HG03175 (cell line): ENCODE results near the gene MYO9A.

Source experiments
- ATAC-seq: cut with Tn5 transposase; IDR thresholded peaks from one replicate; pipeline ENCODE4 v1.9.1; 2021; ENCODE audit warnings: mild to moderate bottlenecking, moderate library complexity; ENCODE audit not compliant: unreplicated experiment

Gene MYO9A, protein sequence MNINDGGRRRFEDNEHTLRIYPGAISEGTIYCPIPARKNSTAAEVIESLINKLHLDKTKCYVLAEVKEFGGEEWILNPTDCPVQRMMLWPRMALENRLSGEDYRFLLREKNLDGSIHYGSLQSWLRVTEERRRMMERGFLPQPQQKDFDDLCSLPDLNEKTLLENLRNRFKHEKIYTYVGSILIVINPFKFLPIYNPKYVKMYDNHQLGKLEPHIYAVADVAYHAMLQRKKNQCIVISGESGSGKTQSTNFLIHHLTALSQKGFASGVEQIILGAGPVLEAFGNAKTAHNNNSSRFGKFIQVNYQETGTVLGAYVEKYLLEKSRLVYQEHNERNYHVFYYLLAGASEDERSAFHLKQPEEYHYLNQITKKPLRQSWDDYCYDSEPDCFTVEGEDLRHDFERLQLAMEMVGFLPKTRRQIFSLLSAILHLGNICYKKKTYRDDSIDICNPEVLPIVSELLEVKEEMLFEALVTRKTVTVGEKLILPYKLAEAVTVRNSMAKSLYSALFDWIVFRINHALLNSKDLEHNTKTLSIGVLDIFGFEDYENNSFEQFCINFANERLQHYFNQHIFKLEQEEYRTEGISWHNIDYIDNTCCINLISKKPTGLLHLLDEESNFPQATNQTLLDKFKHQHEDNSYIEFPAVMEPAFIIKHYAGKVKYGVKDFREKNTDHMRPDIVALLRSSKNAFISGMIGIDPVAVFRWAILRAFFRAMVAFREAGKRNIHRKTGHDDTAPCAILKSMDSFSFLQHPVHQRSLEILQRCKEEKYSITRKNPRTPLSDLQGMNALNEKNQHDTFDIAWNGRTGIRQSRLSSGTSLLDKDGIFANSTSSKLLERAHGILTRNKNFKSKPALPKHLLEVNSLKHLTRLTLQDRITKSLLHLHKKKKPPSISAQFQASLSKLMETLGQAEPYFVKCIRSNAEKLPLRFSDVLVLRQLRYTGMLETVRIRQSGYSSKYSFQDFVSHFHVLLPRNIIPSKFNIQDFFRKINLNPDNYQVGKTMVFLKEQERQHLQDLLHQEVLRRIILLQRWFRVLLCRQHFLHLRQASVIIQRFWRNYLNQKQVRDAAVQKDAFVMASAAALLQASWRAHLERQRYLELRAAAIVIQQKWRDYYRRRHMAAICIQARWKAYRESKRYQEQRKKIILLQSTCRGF (N-terminal part only)

DNA sequence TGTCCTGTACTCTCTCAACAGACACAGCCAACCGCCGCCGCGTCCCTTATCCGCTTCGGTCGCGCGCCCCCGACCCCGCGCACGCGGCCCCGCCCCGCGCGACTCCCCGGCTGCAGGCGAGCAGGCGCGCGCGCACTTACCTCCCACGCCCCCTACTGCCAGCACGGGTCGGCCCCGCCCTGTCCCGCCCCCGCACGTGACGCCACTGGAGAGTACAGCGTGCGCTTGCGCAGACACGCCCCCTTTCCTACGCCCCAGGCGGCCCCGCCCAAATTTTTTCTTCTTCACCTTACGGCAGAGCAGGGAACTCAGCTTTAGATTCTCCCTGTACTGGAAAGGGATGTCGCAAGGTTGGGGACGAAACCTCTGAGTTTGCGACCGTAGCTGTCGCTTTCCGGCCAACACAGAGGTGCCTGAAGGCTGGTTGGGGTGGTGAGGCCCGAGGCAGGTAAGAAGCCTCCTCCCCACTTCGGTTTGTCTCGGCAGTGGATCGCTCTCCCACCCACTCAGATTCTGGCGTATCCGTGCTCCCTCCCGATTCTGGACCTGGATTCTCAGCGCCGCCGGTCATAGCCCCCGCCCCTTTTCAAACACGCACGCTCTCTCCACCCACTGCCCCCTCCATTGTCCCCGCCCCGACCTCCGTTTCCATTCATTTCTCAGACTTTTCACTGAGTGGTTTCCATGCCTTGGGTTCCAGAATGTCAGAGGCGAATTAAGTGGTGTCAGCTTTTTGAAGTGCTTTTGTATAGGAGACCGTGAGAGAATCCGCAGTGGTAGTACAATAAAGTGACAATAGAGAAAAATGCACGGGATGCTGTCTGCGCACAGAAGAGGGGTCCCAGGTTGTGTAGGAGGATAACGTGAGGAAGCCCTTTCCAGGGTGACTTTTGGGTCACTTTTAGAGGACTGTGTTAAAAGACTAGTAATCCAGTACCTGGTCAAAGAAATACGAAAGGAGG, at the start of gene MYO9A, which contains the start of gene SENP8:
Gene MYO9A, minus strand, starts transcription at position 134 of the 962 bp plus-strand sequence. CDS start 71,587 bp downstream, outside the sequence.
Gene SENP8, plus strand, starts transcription at position 387 of the 962 bp plus-strand sequence. CDS start 21,221 bp downstream, outside the sequence.
- ATAC-seq, result peak; percentile 59

DNA sequence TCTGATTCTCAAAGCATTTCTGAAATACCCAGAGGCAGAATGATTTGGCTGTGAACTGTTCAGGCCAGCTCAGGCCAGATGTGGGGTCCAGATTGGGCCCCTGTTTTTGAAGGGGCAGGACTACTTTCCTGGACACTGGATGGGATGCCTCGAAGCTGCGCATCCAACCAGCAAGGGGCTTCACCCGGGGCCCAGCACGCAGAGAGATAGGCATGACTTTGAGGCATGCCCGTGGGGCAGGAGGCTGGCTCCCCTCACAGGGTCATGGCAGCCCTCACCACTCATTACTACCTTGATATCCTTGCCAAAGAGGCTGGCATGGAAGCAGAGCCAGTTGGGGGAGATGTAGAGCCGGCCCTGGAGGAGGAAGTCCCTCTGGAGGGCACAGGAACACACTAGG, 49.5 kb upstream of the MYO9A start:
- ATAC-seq, result no peak

DNA sequence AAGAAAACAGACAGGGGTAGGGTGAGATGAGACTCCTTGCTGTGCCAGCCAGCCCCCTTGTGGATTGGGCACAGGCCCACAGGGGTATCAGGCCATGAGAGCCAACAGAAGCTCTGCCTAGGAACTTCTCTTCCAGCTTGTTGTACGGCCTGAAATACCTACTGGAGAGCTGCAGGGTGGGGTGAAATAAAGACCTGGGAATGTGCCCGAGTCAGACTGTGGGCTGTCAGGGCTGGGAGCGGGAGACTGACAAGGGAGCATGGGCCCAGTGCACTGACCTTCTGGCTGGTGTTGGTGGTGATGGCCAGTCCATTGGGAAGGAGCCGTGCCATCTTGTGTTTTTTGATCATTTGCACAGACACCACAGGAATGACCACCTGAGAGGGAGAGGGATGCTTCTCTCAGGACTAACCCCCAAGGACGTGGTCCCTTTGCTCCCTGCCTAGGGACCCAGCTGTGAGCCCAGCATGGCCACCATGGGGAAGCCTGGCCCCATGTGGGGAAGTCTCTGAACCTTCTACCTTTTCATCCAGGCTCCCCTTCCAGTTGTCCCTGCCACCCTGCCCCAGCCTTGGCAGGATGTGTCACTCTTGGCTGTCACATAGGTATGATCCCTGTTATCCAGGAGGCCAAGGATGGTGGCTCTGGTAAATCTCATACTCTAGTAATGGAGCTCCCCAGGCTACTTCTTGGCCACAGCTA, 48.9 kb upstream of the MYO9A start:
- ATAC-seq, result no peak

DNA sequence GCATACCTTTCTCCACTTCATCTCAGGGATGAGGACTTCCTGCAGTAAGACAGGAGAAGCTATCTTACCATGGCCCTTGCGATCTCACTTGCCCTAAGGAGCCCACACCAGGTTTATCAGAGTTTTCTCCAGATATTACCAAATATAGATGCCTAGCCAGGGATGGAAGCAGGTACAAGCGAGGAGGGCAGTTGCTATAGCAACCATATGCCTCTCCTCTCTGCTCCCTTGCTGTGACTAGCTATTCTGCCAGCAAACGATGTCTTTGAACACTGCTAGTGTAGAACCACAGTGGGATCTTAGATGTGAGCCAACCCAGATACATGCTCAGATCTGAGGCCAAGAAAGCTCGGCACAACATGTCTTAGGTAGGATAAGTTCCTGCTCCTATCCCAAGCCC, 45.8 kb upstream of the MYO9A start:
- no peak for ATAC-seq

DNA sequence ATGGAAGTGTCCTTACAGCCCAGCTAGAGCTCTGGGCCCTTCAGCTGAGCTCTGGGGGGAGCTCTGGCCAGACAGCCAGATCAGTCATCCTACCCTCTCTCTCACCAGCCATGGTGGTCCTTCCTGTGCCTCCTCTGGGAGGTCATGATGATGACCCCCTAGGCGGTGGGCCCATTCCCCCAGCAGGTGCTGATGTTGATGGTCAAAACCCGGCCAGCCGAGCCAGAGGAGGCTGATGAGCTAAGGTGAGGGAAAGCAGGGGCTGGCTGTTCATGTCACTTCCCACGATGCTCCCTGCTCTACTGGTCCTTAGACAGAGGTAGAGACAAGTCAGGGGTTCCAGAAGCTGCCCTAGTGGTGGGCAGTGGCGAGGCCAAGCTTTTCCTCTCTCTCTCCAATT, 44.6 kb upstream of the MYO9A start:
- ATAC-seq, result no peak

DNA sequence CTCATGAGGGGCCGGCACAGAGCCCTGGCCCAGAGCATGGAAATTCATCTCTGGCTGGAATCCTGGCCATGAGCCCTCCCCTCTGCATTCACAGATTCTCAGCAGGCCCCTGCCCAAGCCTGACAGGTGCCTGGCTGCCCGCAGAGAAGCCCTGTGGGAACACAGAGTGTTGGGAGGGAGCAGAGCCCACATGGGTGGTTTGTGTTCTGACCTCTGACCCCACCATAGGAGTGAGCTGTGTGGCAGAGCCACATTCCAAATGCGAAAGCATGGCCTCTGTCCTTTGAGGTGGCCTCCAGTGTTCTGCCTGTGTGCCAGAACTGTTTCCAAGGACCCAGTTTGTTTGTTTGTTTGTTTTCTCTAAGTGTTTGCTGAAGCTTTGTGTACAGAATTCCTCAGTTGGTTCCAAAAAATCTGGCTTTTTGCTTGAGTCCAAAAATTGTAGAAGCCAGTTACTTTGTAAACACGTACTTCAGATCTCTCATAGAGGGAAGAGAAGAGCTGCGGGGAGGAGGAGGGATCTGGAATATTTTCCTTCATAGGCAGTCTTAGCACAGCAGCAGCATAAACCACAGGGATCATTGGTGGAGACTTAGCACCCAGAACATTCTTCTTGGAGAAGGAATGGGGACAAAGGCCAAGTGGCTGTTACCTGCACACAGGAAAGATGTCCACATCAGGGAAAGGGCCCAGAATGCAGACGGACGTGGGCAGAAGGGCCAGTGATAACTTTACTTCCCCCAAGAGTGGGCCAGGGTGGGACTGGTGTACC, 43.6 kb upstream of the MYO9A start:
- no peak for ATAC-seq

DNA sequence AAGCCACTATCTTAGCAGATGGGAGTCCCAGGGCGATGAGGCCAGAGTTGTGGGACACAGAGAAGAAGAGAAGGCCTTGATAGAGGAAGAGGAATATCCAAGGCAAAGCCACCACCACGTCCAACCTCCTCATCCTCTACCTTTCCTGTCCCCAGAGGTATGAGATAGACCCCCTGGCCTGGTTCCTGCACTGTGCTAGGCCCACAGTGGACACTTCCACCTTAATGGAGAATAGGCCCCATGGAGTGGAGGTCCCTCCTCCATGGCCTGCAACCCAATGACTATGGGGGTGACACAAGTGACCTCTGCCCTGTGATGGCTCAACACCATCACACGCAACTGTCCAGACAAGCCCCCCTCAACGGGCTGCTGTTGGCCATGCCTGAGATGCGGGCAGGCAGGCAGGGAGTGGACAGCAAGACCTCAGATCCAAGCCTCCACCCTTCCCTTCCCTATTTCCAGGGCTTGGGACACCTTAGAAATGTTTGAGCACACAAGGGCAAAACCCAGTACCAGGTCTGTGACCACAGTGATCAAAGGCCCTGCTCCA, 42.8 kb upstream of the MYO9A start:
- no peak for ATAC-seq

DNA sequence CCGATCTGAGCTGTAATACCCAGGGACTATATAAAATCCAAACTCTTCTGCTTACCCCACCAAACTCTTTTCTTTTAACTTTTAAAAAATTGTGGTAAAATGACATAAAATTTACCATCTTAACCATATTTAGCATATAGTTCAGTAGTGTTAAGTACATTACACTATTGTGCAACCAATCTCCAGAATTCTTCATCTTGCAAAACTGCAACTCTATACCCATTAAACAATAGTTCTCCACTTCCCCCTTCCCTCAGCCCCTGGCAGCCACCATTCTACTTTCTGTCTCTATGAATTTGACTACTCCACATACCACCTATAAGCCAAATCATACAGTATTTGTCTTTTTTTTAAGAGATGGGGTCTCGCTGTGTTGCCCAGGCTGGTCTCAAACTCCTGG, 39.0 kb upstream of the MYO9A start:
- ATAC-seq, result no peak

DNA sequence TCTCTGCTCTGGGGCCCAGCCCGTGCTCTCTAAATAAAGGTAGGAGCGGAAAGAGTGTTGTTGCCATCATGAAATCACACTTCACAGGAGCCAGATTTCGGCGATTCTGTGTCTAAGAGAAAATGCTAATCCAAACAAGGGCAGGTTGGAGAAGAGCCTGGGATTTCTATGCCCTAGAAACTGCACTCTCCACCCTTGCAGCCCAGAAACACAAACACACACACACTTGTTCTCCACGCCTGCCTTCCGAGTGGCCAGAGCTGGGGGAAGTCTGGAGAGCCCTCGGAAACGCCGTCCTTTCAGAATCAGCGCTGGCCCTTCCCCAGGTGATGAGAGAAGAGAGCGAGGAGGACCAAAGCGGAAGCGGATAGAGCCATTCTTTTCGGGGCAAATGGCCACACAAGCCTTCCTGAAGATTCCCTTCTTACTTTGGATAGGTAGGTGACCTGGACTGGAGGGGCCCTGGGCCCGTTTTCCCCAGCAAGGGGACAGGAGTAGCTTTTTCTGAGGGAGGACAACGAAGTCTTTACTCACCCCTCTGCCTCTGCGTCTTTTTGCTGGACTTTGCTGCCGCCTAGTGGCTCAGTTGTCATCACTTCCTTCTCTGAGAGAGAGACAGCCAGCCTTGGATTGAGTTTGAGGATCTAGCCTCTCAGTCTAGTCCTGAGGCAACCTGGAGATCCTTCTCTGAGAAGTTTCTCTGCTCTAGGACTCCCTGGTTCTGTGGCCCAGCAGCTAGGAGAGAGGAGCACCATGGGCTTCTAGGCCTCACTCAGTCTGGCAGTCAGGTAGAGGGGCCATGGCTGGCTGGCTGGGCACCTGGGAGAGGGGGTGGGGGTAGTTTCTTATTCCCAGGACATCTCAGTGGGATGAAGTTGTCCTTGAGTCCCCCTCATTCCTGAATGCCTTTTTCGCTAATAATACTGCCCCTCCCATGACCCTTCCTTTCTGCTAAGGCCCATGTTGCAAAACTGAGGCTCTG, 38.0 kb upstream of the MYO9A start:
- ATAC-seq, result peak; percentile 68

DNA sequence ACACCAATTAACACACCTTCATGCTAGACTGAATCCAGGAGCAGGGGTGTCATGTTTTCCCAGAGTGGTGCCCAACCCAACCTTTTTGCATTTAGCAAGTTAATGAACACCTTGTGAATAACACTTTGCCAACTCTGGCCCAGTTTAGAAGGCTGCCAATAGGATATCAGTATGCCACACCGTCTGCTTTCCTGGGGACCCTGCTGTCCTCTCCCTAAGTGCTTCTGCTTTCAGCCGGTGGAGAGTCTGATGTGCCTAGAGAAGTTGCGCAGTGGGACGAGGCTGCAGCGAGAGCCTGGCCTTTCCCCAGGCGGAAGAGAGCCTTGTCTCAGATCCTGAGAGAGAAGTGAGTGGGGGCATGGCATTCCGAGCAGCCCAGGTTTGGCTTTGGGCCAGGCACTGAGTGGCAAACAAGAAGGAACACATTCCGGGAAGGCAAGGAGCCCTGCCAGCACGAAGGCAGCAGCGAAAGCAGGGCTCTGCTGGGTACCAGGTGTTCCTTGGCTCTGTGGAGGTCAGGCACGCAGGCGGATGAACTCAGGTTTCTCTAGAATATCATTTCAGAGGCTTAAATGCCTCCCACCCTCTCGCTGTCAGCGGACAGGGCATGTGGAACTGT, 37.2 kb upstream of the MYO9A start:
- no peak for ATAC-seq

DNA sequence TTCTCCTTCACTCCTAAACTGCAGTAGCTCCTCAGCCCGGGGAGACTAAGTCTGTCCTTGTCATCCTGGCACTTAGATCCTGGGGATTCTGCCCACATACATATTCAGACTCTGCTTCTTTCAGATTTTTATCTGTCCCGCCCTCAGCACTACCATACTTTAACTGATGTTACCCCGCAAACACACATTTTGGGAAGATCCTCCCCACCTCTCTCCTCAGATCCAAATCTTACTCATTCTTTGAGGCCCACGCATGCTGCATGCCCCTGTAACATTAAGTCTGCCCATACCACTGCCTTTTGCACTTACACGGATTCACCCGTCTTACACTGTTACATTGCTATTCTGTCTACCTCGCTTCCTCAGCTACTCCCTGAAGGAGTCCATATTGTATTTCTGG, 36.4 kb upstream of the MYO9A start:
- ATAC-seq, result no peak

DNA sequence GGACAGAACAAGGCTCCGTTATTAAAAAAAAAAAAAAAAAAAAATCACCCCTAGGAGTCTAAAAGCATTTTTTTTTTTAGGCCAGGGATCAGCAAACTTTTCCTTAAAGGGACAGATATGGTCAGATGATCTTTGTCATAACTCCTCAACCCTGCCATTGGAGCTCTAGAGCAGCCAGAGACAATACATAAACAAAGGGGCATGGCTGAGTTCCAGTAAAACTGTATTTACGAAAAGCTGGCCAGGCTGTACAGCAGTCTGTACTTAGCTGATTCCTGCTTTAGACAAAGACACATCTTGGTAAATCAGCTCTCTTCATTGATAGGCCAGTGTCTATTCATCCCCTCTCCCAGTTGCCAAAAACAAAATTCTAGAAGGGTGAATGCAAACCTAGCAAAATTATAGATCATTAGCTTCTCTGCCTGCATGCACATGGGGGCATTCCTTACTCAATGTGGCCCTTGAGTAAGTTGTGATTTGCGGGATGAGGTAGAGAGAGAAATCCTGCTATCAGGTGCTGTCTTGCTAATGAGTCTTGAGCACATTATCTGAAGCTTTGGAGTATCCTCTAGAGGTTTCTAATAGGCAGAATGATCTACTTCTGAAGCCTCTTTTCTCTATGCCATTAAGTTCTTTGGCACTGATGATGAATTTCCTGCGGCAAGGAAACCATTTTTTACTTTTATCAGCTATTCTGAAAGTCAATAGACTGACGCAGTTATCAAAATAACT, 35.5 kb upstream of the MYO9A start:
- ATAC-seq, result no peak

DNA sequence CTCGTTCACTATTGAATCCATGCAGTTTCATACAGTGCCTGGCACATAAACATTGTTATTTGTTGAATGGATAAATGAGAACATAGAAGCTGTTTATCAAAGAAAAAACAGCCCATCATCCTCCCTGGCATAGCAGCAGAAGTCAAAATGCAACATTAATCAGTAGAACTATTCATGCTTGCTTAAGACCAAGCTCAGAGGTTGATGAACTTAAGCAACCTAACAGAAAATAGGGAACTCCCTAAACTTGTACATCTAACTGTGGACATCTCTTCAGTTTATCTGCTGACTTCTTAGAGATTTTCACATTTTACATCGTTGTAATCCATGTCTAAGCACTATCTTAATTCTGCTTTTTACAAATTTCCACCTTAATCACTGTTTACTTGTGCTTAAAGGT, 29.5 kb upstream of the MYO9A start:
- no peak for ATAC-seq

DNA sequence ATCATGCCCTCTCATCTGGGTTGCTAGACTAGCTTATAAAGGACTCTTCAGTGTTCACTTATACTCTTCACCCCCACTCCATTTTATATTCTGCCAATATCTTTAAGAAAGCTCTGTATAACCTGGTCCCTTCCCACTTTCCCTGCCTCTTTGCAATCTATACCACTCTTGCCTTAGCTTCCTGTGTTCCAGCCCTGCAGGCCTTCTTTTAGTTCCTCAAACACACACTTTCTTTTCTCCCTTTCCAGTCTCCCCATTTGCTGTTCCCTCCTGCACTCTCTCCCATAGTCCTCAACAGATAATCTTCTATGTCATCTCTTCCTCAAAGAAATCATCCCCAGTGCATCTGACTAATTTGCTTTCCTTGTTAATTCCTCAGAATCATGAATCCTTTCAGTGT, 29.0 kb upstream of the MYO9A start:
- no peak for ATAC-seq

DNA sequence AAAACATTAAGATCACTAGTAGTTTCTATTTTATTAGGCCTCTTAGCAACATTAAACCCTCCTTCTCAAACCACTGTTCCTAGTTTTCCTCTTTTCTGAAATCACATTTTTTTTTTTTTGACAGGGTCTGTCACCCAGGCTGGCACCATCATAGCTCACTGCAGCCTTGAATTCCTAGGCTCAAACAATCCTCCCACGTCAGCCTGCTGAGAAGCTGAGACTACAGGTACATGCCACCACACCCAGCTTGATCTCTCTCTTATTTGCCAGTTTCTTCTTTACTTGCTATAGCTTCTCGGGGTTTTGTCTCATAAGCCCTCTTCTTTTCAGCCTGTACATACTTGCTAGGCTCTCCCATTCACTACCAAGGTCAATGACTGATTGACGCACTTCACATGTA, 28.3 kb upstream of the MYO9A start:
- no peak for ATAC-seq
